ENCODE data around the gene MYO18A. TPM values are rescaled to one million over a fixed set of nuclear protein-coding genes. Genes with fewer than 3 reads are reported as not detected.

MYO18A gene
- total RNA-seq, 1 donor from 2014 or later: 373 TPM

DNA sequence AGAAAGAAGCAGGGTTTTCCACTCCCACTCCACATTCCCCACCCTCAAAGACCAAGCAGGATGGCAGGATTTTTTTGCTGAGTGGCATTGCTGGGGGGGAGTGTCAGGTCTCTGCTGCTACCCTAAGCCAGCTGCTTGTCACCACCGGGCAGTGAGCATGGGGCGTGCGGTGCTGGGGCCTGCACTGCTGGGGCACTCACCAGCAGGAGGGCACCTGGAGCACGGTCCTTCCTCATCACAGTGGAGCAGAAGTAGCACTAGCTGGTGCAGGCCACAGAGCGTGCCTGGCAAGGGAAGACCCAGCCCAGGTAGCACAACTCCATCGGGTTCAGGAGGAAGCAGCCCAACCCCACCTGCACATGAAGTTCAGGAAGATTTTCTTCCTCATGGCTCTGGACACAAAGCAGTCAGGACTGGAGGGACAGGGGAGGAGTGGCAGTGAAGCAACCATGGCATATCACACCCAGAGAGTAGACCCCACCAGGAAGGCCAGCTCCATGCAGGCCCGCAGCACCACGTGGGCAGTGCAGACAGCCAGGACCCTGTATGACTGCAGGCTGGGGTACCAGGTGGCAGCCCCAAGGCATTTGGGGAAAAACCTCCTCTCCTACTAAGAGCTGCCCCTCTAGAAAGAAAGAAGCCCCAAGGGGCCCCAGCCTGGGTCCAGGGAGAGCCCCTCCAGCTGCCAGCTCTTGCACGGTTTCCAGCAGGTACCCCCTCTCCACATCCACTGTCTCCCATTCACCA is 16.7 kb upstream of the MYO18A start:
- intact Hi-C loops (cut with DNase I): no loop called here
- DNase-seq (ENCODE audit: missing footprints): no peak
- ATAC-seq: no peak

DNA sequence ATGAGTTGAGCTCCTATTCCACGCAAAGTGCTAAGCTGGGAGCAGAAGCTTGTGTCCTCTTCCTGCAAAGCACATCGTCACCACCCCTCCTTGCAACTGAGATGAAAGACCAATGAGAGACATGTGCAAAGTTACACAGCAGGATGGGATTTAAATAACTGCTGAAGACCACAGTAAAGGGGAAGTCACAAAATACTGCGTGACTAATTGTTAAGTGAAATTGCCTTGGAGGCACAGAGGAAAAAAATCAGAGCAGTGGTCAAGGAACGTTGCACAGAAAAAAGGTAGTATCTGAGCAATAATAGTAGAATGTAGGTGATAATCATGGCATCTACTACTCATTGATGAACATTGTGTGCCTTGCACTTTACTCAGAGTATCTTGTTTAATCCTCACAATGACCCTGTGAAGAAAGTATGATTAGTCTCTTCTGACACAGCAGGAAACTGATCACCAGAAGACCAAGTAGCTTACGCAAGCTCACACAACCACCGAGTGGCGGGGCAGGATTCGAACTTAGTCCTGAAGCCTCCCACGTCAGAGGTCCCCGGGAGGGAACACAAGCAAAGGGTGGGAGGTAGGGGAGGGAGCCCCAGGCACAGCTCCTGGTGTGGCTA is 15.4 kb upstream of the MYO18A start:
- intact Hi-C loops (cut with DNase I): no loop called here
- peak; percentile 23 for ATAC-seq

DNA sequence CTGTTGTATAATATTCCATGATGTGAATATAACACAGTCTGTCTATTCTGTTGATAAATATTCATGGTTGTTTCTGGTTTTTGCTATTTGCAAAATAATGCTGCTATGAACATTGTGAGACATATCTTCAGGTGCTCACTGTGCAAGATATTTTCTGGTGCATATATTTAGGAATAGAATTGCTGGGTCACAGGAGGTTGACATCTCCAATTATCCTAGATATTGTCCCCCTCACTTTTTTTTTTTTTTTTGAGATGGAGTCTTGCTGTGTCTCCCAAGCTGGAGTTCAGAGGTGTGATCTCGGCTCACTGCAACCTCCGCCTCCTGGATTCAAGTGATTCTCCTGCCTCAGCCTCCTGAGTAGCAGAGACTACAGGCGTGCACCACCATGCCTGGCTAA is 14.5 kb upstream of the MYO18A start:
- DNase-seq (ENCODE audit: missing footprints): no peak

More for the DNA sequence above, 15.4 kb upstream of the MYO18A start:
- no peak for DNase-seq (ENCODE audit: missing footprints)

DNA sequence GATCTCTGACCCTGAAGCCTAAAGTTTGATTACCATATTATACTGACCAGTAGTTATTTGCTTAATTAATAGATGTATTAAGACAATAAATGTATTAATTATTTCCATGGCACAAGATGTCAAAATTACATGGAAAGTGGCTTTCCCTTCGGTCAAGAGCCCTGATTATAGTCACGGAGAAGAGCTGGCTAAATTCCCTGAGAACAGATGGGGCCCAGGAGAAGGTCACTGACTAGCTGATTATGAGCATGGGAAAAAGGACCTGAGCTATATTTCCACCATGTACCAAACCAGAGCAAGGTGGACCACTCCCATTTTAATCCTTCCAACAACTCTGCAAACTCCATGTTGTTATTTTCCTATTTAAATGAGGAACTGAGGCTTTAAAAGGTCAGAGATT is 12.9 kb upstream of the MYO18A start:
- intact Hi-C loops (cut with DNase I): no loop called here
- ATAC-seq (no peak), DNase-seq (ENCODE audit: missing footprints) (no peak)

More for the DNA sequence above, 14.5 kb upstream of the MYO18A start:
- ATAC-seq: no peak
- intact Hi-C loops (cut with DNase I): no loop called here

DNA sequence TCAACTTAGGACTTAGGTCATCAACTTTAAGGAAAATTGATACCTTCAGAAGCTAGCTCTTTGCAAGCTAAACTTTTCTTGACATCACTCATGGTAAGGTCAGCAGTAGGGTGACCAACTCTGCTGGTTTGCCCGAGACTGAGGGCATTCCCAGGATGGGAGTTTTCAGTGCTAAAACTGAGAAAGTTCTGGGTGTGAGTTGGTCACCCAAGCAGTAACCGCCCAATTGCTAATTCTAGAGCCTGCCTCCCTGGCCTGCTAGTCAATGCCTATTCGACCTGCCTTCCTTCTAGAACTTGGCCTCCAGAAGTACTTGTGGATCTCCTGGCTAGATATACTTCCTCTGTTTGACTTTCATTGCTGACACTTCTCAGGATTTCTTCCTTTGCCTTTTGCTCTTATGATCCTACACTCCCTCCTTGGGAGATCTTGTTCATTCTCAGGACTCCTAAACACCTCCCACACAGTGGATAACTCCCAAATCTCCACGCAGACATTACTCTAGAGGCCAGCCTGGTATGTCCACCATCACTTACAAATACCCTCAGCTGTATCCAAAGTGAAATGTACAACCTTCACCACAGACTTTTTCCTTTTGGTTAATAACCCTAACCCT is 10.5 kb upstream of the MYO18A start:
- ATAC-seq: no peak
- DNase-seq (ENCODE audit: missing footprints): no peak
- intact Hi-C loops (cut with DNase I): no loop called here

DNA sequence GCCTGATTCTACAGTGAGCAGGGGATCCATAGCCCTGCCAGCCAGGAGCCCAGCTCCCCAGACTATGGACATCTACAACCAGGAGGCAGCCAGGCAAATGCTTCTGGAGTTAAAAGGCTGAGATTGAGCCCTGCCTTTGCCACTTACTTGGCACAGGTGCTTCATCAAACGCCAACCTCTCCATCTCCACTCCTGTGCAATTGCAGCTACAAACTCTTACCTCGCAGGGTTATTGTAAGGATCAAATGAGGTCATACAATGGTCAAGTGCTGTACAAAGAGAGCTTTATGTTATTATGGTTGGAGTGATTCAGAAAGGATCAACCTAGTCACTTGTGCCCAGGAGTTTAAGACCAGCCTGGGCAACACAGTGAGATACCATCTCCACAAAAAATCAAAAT is 9.8 kb upstream of the MYO18A start:
- intact Hi-C loops (cut with DNase I): no loop called here
- DNase-seq (ENCODE audit: missing footprints) (no peak), ATAC-seq (no peak)

GRCh38 chr17:29189355-29189754 is 9.2 kb upstream of the MYO18A start:
- DNase-seq (ENCODE audit: missing footprints): no peak
- intact Hi-C loops (cut with DNase I): no loop called here
- no peak for ATAC-seq

DNA sequence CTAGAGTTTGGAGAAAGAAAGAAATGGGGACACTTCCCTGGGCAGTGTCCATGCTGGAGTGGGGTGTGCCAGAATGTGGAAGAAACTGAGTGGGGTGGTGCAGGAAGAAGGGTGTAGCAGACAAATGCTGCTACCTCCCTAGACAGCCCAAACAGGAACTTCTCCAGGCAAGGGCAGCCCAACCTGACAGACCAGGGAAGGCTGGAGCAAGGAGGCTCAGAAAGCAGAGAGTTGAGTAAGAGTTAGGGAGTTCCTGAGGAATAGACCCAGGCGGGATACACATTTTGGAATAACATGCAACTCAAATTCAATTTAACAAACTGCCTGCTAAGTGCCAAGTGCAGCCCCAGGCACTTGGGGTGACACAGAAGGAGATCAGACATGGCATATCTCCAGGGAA is 1.0 kb upstream of the MYO18A start:
- DNase-seq (ENCODE audit: missing footprints) (no peak), ATAC-seq (no peak)
- intact Hi-C loops (cut with DNase I): no loop called here

- intact Hi-C loops (cut with DNase I): no loop called here
- ATAC-seq (peak; percentile 3), DNase-seq (ENCODE audit: missing footprints) (no peak)
These were observed 576 bp upstream of the MYO18A start for GRCh38 chr17:29180788-29181160.

GRCh38 chr17:29179232-29180033 is 765 bp downstream of the MYO18A start:
- ATAC-seq: no peak
- intact Hi-C loops (cut with DNase I): loop anchor here (1.0 kb wide), 1 partner anchor 30 kb away; no protein-coding TSS in a partner anchor
- DNase-seq (ENCODE audit: missing footprints): no peak

- no peak for DNase-seq (ENCODE audit: missing footprints)
- intact Hi-C loops (cut with DNase I): loop anchor here (1.0 kb wide), 1 partner anchor 29 kb away; no protein-coding TSS in a partner anchor
- no peak for ATAC-seq
These were observed 1.4 kb downstream of the MYO18A start for GRCh38 chr17:29178750-29179231.

DNA sequence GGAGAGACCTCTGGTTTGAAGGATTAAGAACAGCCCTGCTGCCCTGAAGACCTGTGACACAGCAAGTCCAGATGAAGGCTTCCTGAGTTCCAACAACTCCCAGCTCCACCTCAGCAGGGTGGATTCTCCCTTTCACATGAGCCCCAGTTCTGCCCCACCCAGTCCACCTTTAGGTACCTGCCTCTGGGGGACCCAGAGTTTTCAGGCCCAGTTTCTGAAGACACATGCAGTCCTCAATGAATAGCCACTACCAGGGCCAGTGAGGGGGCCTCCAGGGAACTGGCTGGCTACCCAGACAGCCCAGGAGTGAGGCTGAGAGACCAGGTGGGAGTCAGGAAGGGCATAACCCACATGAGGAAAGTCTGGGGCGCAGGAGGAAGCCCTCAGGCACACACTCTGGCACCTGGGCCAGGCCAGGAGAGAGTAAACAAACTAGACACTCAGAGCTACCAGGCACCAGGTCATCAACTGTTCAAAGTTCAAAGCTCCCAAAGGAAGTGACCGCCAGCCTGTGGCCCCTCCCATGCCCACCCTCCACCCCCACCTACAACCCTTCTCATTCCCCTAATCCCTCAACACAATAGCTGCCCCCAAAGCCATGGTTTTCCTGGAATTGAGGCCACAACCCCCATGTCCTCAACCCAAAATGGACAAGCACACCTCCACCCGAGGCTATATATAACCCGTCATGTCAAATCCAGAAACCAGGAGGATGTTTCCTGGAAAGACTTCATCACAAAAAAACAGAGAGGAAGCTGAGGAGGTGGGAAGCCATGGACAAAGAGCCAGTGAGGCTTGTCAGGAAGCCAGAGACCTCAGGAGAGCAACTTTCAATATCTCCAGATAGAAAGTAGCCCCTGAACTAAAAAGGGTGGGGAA is 2.1 kb downstream of the MYO18A start:
- no peak for DNase-seq (ENCODE audit: missing footprints)
- intact Hi-C loops (cut with DNase I): no loop called here
- no peak for ATAC-seq

DNA sequence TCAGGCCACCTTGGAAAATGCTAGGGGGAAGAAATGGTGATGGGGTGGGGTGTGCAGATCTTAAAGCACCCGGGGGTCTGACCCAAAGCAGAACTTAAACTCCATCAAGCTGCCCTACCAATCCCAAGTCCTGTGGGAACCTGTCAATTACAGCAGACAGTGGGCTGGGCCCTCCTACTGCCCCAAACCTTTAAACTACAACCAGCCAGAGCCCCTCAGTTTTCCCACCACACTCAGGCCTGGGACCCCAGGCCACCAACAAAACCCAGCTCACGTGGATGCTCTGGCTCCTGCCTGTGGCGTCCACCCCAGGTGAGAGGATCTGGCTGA is 2.7 kb downstream of the MYO18A start:
- ATAC-seq (no peak), DNase-seq (ENCODE audit: missing footprints) (no peak)
- intact Hi-C loops (cut with DNase I): no loop called here

- peak; percentile 55 for ATAC-seq
- intact Hi-C loops (cut with DNase I): no loop called here
- DNase-seq (ENCODE audit: missing footprints): no peak
These were observed 3.4 kb downstream of the MYO18A start for GRCh38 chr17:29176558-29177351.

DNA sequence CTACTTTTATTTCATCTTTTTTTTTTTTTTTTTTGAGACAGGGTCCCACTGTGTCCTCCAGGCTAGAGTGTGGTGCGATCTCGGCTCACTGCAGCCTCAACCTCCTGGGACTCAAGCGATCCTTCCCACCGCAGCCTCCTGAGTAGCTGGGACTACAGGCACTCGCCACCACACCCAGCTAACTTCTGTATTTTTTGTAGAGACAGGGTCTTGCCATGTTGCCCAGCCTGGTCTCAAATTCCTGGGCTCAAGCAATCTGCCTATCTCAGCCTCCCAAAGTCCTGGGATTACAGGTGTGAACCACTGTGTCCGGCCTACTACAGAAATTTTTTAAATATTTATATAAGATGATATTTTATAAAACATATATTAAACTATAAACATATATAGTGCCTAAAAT is 4.8 kb downstream of the MYO18A start:
- no peak for DNase-seq (ENCODE audit: missing footprints)
- intact Hi-C loops (cut with DNase I): no loop called here
- no peak for ATAC-seq

DNA sequence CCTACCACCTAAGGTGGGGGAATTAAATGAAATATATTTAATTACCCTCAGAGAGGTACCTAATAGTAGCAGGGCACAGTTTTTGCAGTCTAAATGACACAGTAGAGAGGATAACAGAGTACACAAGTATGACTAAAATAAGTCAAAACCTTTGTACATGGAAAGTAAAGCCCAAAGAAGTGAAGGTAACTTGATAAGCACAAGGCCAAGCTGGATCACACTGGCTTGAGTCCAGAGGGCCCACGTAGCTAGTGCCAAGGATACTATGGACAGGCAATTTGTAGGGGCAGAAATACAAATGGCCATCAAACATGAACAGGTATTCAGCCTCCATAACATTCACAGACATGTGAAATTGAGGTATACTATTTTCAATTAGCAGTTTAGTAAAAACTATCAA is 7.6 kb downstream of the MYO18A start:
- DNase-seq (ENCODE audit: missing footprints): no peak
- intact Hi-C loops (cut with DNase I): no loop called here
- ATAC-seq: no peak

DNA sequence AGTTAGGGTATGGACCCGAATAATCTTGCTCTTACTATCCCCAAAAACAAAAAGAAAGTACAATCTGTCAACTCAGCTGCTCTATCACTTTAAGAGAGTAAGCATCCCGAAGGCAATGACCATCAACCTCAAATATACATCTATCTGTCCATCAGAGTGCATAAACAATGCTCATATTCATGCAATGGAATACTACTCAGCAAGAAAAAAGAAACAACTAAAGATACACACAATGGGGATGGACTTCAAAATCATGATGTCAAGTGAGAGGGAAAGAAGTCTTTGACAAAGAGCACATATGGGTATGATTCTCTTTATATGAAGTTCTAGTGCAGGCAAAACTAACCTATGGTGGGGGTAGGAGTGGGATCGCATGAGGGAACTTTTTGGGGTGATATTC is 9.5 kb downstream of the MYO18A start:
- DNase-seq (ENCODE audit: missing footprints): no peak
- no peak for ATAC-seq
- intact Hi-C loops (cut with DNase I): no loop called here

All from Right ventricle myocardium inferior (tissue), 1 donor.